Measurements from ENCODE around the gene CYP24A1.

Gene CYP24A1

GRCh38 chr20:54107181-54107580, 66.6 kb downstream of the CYP24A1 start:
- TF ChIP-seq, protein P1, sequence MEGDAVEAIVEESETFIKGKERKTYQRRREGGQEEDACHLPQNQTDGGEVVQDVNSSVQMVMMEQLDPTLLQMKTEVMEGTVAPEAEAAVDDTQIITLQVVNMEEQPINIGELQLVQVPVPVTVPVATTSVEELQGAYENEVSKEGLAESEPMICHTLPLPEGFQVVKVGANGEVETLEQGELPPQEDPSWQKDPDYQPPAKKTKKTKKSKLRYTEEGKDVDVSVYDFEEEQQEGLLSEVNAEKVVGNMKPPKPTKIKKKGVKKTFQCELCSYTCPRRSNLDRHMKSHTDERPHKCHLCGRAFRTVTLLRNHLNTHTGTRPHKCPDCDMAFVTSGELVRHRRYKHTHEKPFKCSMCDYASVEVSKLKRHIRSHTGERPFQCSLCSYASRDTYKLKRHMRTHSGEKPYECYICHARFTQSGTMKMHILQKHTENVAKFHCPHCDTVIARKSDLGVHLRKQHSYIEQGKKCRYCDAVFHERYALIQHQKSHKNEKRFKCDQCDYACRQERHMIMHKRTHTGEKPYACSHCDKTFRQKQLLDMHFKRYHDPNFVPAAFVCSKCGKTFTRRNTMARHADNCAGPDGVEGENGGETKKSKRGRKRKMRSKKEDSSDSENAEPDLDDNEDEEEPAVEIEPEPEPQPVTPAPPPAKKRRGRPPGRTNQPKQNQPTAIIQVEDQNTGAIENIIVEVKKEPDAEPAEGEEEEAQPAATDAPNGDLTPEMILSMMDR (IDR thresholded peaks at IDR 0.05; ENCODE audit: low read depth, low read length, missing control alignments), result no peak
- DNase-seq (ENCODE audit: low read depth), result no peak

GRCh38 chr20:54106162-54106561, 67.6 kb downstream of the CYP24A1 start:
- TF ChIP-seq, protein P1 (IDR thresholded peaks at IDR 0.05; ENCODE audit: low read depth, low read length, missing control alignments), result no peak
- no peak overlapping the region for H3K4me3 ChIP-seq (ENCODE audit: low read depth, low read length)

More at GRCh38 chr20:54107181-54107580, 66.6 kb downstream of the CYP24A1 start:
- H3K4me3 ChIP-seq (ENCODE audit: low read depth, low read length), result no peak overlapping the region

DNA sequence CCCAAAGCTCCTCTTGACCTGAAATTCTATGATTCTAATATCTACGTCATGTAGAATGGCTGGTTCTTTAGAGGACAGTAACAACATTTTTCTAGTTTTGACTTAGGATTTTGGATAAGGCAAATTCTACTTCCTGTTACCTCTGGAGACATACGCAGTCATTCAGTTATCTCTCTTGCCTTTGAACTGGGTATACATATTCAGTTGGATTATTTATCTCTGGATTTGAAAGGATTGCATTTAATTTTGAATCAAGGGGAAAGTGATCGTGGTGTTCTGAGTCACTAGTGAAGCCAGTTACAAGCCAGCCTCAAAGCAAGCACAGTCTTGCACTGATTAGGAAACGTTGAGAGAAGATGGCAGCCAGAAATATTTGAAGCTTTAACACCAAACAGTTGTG, 68.1 kb downstream of the CYP24A1 start:
- TF ChIP-seq, protein P1 (IDR thresholded peaks at IDR 0.05; ENCODE audit: low read depth, low read length, missing control alignments), result no peak
- no peak for DNase-seq (ENCODE audit: low read depth)
- no peak overlapping the region for H3K4me3 ChIP-seq (ENCODE audit: low read depth, low read length)

More at GRCh38 chr20:54106162-54106561, 67.6 kb downstream of the CYP24A1 start:
- no peak for DNase-seq (ENCODE audit: low read depth)

GRCh38 chr20:54104781-54105180, 69.0 kb downstream of the CYP24A1 start:
- H3K4me3 ChIP-seq (ENCODE audit: low read depth, low read length), result no peak overlapping the region
- TF ChIP-seq, protein P1 (IDR thresholded peaks at IDR 0.05; ENCODE audit: low read depth, low read length, missing control alignments), result no peak
- DNase-seq (ENCODE audit: low read depth), result no peak

- no peak overlapping the region for H3K4me3 ChIP-seq (ENCODE audit: low read depth, low read length)
- no peak for DNase-seq (ENCODE audit: low read depth)
- TF ChIP-seq, protein P1 (IDR thresholded peaks at IDR 0.05; ENCODE audit: low read depth, low read length, missing control alignments), result no peak
Observed at GRCh38 chr20:54103762-54104600, 69.8 kb downstream of the CYP24A1 start.

Data from GM12864 (cell line).